ENCODE measurements around the gene EPAS1. TPM values are rescaled to one million over a fixed set of nuclear protein-coding genes. Genes with fewer than 3 reads are reported as not detected.

Gene EPAS1
- total RNA-seq, 1 experiment from 2014 or later, result 14.8 TPM

GRCh38 chr2:46435796-46436360 is 138.7 kb downstream of the EPAS1 start:
- no peak for DNase-seq (ENCODE audit: low read depth)

Other genes starting within 250 kb of the EPAS1 start
- gene TMEM247, start 182.2 kb downstream of the EPAS1 start, total RNA-seq (2014; rRNA removed), result not detected in 2 replicates
- 28.9 and 41.3 TPM in 2 replicates for gene RHOQ, start 245.1 kb downstream of the EPAS1 start, total RNA-seq (2014; rRNA removed)
- gene ATP6V1E2, start 245.2 kb downstream of the EPAS1 start, total RNA-seq (2014; rRNA removed), result 2.6 and 3.4 TPM in 2 replicates